Activated CD4-positive, alpha-beta T cell treated with anti-CD3 and anti-CD28 coated beads for 36 hours (primary cell): ENCODE measurements around the gene PAQR5. TPM values are rescaled to one million over a fixed set of nuclear protein-coding genes. Genes with fewer than 3 reads are reported as not detected.
A peak's percentile ranks its signal among the peaks of the same experiment; 100 is the strongest.

Experiments
- ATAC-seq: fragments of 200-7000 bp; cut with Tn5 transposase; one replicate; pipeline ENCODE4 v1.10.0; 2021; ENCODE audit warnings: mild to moderate bottlenecking, moderate library complexity
- CTCF ChIA-PET: fragments of 350-600 bp; sonication (Branson Sonifier 250); formaldehyde crosslinking; loops from one replicate; lab custom pipeline; 2021; ENCODE audit warnings: antibody characterized with exemption; lab: Charles Lee
- POLR2A ChIA-PET: fragments of 350-600 bp; sonication (Branson Sonifier 250); formaldehyde crosslinking; loops from one replicate; lab custom pipeline; 2021; ENCODE audit warnings: antibody characterized with exemption, inconsistent platforms; lab: Charles Lee
- DNase-seq: peaks from one replicate; pipeline ENCODE4 v3.0.0-alpha.2; 2020
- H3K27ac Mint-ChIP-seq: one replicate; pipeline ENCODE4 v1.8.0; 2021; ENCODE audit warnings: mixed read lengths
- H3K27me3 Mint-ChIP-seq: one replicate; pipeline ENCODE4 v1.8.0; 2021; ENCODE audit warnings: mixed read lengths
- H3K36me3 Mint-ChIP-seq: one replicate; pipeline ENCODE4 v1.8.0; 2021; ENCODE audit warnings: low read depth, mixed read lengths
- H3K4me1 Mint-ChIP-seq: one replicate; pipeline ENCODE4 v1.8.0; 2021; ENCODE audit warnings: mixed read lengths
- H3K4me3 Mint-ChIP-seq: one replicate; pipeline ENCODE4 v1.8.0; 2021; ENCODE audit warnings: mild to moderate bottlenecking, moderate library complexity, mixed read lengths
- H3K9me3 Mint-ChIP-seq: one replicate; pipeline ENCODE4 v1.8.0; 2021; ENCODE audit warnings: low read depth, mixed read lengths
- intact Hi-C, 2 experiments: fragments of 100-400 bp; cut with DNase I in 1 of 2; cut with micrococcal nuclease in 1 of 2; formaldehyde crosslinking; loops; one replicate each; pipeline versions ENCODE4 v1.14.2 to v1.15.1; 2022 to 2024; cut with DNase I, micrococcal nuclease
- total RNA-seq, 2 experiments: library from RNA; stranded (reverse); gene quantifications; one replicate each; pipeline ENCODE4 v1.2.3, GENCODE V29; 2021

The PAQR5 gene
- total RNA-seq, 2 experiments from 2014 or later = 0.05 TPM; not detected in 1

- no peak overlapping the region for H3K27ac Mint-ChIP-seq
- no peaks in the 10 kb centered on the region for H3K4me1 Mint-ChIP-seq
- no peaks in the 10 kb centered on the region for H3K27me3 Mint-ChIP-seq
- no peak for ATAC-seq
- DNase-seq = no peak
- no peaks in the 10 kb centered on the region for H3K9me3 Mint-ChIP-seq
- CTCF ChIA-PET = no interaction called here
- POLR2A ChIA-PET = no interaction called here
- H3K36me3 Mint-ChIP-seq = no peaks in the 10 kb centered on the region
- intact Hi-C loops = no loop called here
- H3K4me3 Mint-ChIP-seq = no peak overlapping the region
Measured at GRCh38 chr15:69385831-69386230, 87.1 kb downstream of the PAQR5 start.

DNA sequence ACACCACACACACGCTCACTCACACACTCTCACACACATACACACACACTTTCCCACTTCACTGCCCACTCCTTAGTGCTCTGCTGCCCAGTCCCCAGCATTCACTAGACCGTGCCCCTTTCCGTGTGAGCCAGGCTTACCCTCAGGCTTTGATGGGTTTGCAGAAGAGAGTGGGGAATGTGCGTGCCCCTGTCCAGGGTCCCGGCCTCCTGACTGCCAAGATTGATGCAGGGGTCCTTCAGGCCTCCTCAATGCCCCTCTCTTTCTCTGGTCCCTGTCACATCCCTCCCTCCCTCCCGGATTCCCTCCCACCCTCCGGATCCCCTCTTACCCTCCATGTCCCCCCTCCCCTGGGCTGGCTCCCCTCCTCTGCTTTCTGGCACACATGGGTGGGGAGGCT is 87.6 kb downstream of the PAQR5 start:
- intact Hi-C loops = no loop called here
- ChIA-PET POLR2A (no interaction called here), CTCF (no interaction called here)
- H3K4me1 Mint-ChIP-seq = no peaks in the 10 kb centered on the region
- ATAC-seq (no peak), DNase-seq (no peak)
- H3K4me3 Mint-ChIP-seq = no peak overlapping the region
- no peaks in the 10 kb centered on the region for H3K36me3 Mint-ChIP-seq
- H3K9me3 Mint-ChIP-seq = no peaks in the 10 kb centered on the region
- no peak overlapping the region for H3K27ac Mint-ChIP-seq
- H3K27me3 Mint-ChIP-seq = no peaks in the 10 kb centered on the region

DNA sequence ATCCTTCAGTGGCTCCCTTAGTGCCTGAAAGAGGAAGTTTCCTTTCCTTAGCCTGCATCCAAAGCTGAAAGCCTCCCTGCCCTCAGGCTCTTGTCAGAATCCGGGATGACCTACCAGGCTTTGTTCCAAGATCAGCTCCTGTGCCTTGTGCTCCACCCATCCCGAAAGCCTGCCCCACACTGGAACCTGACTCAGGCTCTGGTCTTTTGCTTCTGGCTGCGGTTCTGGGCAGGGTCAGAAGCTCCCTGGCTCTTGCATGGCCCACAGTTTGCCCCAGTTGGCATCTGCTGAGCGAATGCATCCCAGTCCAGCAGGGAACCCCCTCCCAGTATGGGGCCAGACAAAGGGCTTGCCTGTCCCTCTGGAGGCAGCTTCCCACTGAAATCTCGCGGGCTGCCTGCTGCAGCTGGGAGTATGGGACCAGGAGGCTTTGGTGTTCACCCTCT is 89.6 kb downstream of the PAQR5 start:
- Mint-ChIP-seq H3K4me1 (no peaks in the 10 kb centered on the region), H3K36me3 (no peaks in the 10 kb centered on the region), H3K27me3 (no peaks in the 10 kb centered on the region), H3K9me3 (no peaks in the 10 kb centered on the region), H3K27ac (no peak overlapping the region), H3K4me3 (no peak overlapping the region)
- ChIA-PET CTCF (no interaction called here), POLR2A (no interaction called here)
- ATAC-seq (no peak), DNase-seq (no peak)
- intact Hi-C loops = no loop called here

DNA sequence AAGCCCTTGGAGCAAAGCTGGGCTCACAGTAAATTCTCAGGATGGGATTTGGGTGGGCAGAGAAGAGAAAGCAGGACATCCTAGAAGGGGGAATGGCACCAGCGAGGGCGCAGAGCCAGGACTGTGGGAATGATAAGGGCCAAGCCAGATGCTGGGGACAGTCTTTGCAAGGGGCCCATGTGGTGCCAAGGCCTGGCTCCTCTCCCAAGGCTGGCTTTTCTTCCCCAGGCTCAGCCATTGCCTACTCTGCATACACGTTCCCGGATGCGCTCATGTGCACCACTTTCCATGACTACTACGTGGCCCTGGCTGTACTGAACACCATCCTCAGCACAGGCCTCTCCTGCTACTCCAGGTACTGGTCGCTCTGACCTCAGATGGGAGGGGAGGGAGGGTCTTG is 90.7 kb downstream of the PAQR5 start:
- Mint-ChIP-seq H3K9me3 (no peaks in the 10 kb centered on the region), H3K27ac (no peak overlapping the region), H3K4me1 (peaks cover 3% of the 10 kb centered on the region), H3K4me3 (no peak overlapping the region), H3K27me3 (no peaks in the 10 kb centered on the region), H3K36me3 (no peaks in the 10 kb centered on the region)
- intact Hi-C loops = no loop called here
- ATAC-seq = no peak
- ChIA-PET POLR2A (no interaction called here), CTCF (interaction anchor here (0.6 to 1.1 kb wide), 2 partner anchors 114 to 330 kb away, joined by 3 read pairs; no protein-coding TSS in a partner anchor)
- DNase-seq = no peak

DNA sequence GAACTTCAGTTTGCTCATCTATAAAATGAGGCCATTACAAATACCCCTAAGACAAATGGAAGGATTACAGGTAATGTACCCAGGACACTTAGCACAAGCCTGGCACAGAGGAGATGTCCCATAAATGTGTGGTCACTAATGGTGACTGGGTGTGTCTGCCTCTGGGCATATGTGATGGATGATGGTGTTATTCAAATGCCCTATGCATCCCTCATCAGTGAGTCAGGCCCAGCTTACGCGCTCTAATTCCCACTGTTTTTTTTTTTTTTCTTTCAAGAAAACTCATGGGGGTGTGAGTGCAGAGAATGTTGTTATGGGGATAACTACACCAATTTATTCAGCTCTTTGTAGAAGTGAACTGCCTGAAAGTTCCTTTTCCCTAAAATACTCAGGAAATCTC is 91.9 kb downstream of the PAQR5 start:
- DNase-seq (no peak), ATAC-seq (no peak)
- POLR2A ChIA-PET = no interaction called here
- intact Hi-C loops = loop anchor here (5.0 kb wide), 2 partner anchors 68 to 228 kb away; partner anchors contain the start of gene GLCE (in 1 of the 2)
- Mint-ChIP-seq H3K9me3 (no peaks in the 10 kb centered on the region), H3K36me3 (no peaks in the 10 kb centered on the region), H3K4me1 (peaks cover 7% of the 10 kb centered on the region), H3K27me3 (no peaks in the 10 kb centered on the region), H3K4me3 (no peak overlapping the region), H3K27ac (no peak overlapping the region)
- CTCF ChIA-PET = no interaction called here

GRCh38 chr15:69391046-69391757 is 92.5 kb downstream of the PAQR5 start:
- POLR2A ChIA-PET = no interaction called here
- DNase-seq = no peak
- H3K9me3 Mint-ChIP-seq = no peaks in the 10 kb centered on the region
- peaks cover 7% of the 10 kb centered on the region for H3K4me1 Mint-ChIP-seq
- no peak overlapping the region for H3K27ac Mint-ChIP-seq
- no peaks in the 10 kb centered on the region for H3K36me3 Mint-ChIP-seq
- H3K27me3 Mint-ChIP-seq = no peaks in the 10 kb centered on the region
- no peak overlapping the region for H3K4me3 Mint-ChIP-seq
- CTCF ChIA-PET = no interaction called here
- intact Hi-C loops = loop anchor here (5.0 kb wide), 2 partner anchors 69 to 229 kb away; partner anchors contain the start of gene GLCE (in 1 of the 2)
- ATAC-seq = no peak

GRCh38 chr15:69392352-69392751 is 93.6 kb downstream of the PAQR5 start:
- no peak for DNase-seq
- intact Hi-C loops = loop anchor here (5.0 kb wide), 2 partner anchors 70 to 230 kb away; partner anchors contain the start of gene GLCE (in 1 of the 2)
- Mint-ChIP-seq H3K4me3 (no peak overlapping the region), H3K27me3 (no peaks in the 10 kb centered on the region), H3K9me3 (no peaks in the 10 kb centered on the region), H3K4me1 (peaks cover 7% of the 10 kb centered on the region), H3K27ac (no peak overlapping the region), H3K36me3 (no peaks in the 10 kb centered on the region)
- ChIA-PET POLR2A (no interaction called here), CTCF (interaction anchor here (0.5 to 1.1 kb wide), 2 partner anchors 326 to 335 kb away, joined by 3 read pairs; no protein-coding TSS in a partner anchor)
- no peak for ATAC-seq

DNA sequence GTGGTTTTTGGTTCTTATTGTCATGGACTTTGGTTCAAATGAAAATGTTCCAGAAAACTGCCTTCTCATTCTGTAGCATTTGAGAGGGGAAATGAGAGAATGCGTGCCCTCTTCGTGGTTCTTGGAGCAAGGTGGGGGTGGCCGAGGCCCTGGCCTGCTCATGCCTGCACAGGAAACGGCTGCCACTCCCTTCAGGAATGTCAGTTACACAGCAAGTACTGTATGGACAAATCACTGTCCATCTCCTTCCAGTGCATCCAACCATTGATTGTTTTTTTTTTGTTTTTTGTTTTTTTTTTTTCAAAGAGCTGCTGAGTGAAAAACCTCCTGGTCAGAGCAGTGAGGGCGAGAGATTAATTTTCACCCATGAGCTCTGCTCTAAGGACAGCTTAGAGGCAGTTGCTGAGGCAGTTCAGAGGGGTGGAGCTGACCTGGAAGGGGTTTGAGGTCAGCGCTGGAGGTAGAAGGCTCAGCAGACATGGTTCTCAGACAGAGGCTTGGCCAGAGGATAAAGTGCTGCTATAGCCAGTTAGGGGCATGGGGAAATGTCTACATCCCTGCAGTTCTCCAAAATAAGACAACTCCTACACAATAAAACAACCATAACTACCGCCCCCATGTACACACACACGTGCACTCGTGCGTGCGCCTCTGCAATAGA is 95.2 kb downstream of the PAQR5 start:
- peaks cover 10% of the 10 kb centered on the region for H3K4me1 Mint-ChIP-seq
- H3K27ac Mint-ChIP-seq = no peak overlapping the region
- no peak overlapping the region for H3K4me3 Mint-ChIP-seq
- ATAC-seq (no peak), DNase-seq (no peak)
- H3K9me3 Mint-ChIP-seq = no peaks in the 10 kb centered on the region
- no peaks in the 10 kb centered on the region for H3K36me3 Mint-ChIP-seq
- no peaks in the 10 kb centered on the region for H3K27me3 Mint-ChIP-seq
- POLR2A ChIA-PET = no interaction called here
- intact Hi-C loops = loop anchor here (1.0 to 5.0 kb wide), 4 partner anchors 72 to 335 kb away; partner anchors contain the start of gene GLCE (in 2 of the 2)
- CTCF ChIA-PET = interaction anchor here (0.6 to 1.9 kb wide), 15 partner anchors 10 to 1266 kb away, joined by 3 to 10 read pairs (median 3); no protein-coding TSS in a partner anchor

- ChIA-PET CTCF (interaction anchor here (0.6 to 1.9 kb wide), 27 partner anchors 9 to 1267 kb away, joined by 3 to 10 read pairs (median 3); partner anchors contain the start of gene KIF23), POLR2A (interaction anchor here (0.6 kb wide), 1 partner anchor 105 kb away, joined by 3 read pairs; no protein-coding TSS in a partner anchor)
- no peaks in the 10 kb centered on the region for H3K36me3 Mint-ChIP-seq
- ATAC-seq (peak; percentile 95), DNase-seq (peak; percentile 91)
- intact Hi-C loops = loop anchor here (1.0 to 5.0 kb wide), 4 partner anchors 72 to 335 kb away; partner anchors contain the start of gene GLCE (in 2 of the 2)
- peaks cover 10% of the 10 kb centered on the region for H3K4me1 Mint-ChIP-seq
- no peak overlapping the region for H3K4me3 Mint-ChIP-seq
- H3K27me3 Mint-ChIP-seq = no peaks in the 10 kb centered on the region
- H3K9me3 Mint-ChIP-seq = no peaks in the 10 kb centered on the region
- H3K27ac Mint-ChIP-seq = no peak overlapping the region
Measured at GRCh38 chr15:69394556-69395282, 96.0 kb downstream of the PAQR5 start.

- intact Hi-C loops = loop anchor here (2.0 to 5.0 kb wide), 2 partner anchors 73 to 235 kb away; partner anchors contain the start of gene GLCE (in 1 of the 2)
- Mint-ChIP-seq H3K9me3 (no peaks in the 10 kb centered on the region), H3K27me3 (no peaks in the 10 kb centered on the region), H3K36me3 (no peaks in the 10 kb centered on the region), H3K4me1 (peaks cover 11% of the 10 kb centered on the region), H3K4me3 (no peak overlapping the region), H3K27ac (no peak overlapping the region)
- no peak for DNase-seq
- ATAC-seq = no peak
- POLR2A ChIA-PET = no interaction called here
- CTCF ChIA-PET = interaction anchor here (0.7 to 1.9 kb wide), 11 partner anchors 8 to 487 kb away, joined by 3 to 8 read pairs (median 3); partner anchors contain the start of gene KIF23
Measured at GRCh38 chr15:69395460-69395859, 96.7 kb downstream of the PAQR5 start.

GRCh38 chr15:69395991-69396390 is 97.3 kb downstream of the PAQR5 start:
- H3K27ac Mint-ChIP-seq = no peak overlapping the region
- H3K9me3 Mint-ChIP-seq = no peaks in the 10 kb centered on the region
- ATAC-seq (no peak), DNase-seq (no peak)
- no peak overlapping the region for H3K4me3 Mint-ChIP-seq
- H3K36me3 Mint-ChIP-seq = no peaks in the 10 kb centered on the region
- H3K27me3 Mint-ChIP-seq = no peaks in the 10 kb centered on the region
- H3K4me1 Mint-ChIP-seq = peaks cover 17% of the 10 kb centered on the region
- intact Hi-C loops = loop anchor here (2.0 to 5.0 kb wide), 2 partner anchors 74 to 235 kb away; partner anchors contain the start of gene GLCE (in 1 of the 2)
- ChIA-PET CTCF (interaction anchor here (0.6 to 1.6 kb wide), 5 partner anchors 10 to 1099 kb away, joined by 3 to 8 read pairs (median 4); no protein-coding TSS in a partner anchor), POLR2A (no interaction called here)
